Epithelial cell of prostate (primary cell): Measurements from ENCODE around the gene PTGES3L.

Experiments
- DNase-seq: peaks from one replicate; pipeline ENCODE4 v3.0.0-alpha.2; 2011; ENCODE audit warnings: low read depth, low spot score
- H3K27ac ChIP-seq: fragments of 450-650 bp; 2 replicates; pipeline ENCODE4 v1.5.1; 2017; ENCODE audit warnings: mild to moderate bottlenecking

PTGES3L gene

DNA sequence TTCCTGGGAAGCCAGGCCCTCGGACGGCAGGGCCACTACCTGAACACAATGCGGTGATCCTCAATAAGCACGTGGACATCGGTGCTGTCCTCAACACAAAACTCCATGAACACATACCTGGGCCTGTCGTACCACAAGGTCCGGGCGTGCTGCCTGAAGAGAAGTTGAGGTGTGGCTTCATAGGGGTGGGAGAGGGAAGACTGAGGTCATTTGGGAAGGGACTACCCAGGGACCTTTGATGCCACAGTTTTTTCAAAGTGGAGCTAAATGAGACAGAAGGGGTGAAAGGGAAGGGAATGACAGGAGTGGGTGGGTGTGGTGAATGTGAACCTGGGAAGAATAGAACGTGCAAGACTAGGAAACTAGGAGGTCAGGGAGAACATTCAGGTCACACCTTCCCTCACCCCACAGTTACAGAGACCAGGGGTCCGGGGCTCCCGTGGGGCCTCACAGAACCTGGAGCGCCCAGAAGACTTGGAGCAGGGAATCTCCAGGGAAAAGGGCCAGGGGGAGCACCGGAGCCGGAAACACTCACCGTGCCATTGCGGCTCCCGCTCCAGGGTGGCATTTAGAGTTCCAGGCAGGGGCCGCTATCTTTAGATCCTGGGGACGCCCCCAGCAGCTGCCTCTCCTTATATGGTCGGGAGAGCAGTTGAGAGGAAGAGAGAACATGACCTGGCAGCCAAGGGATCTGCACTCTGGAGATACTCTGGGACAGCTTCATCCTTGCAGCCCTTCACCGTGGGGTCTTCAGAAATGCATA, at the start of gene PTGES3L:
Gene PTGES3L, minus strand, starts transcription at position 570 of the 763 bp plus-strand sequence. Its CDS starts 27 bp downstream, at position 543.
- DNase-seq: no peak
- H3K27ac ChIP-seq: peak within 1 kb of the TSS; percentile 83

GRCh38 chr17:43028221-43028861, 48.5 kb upstream of the PTGES3L start:
- DNase-seq: no peak
- no peak overlapping the region for H3K27ac ChIP-seq

- no peak overlapping the region for H3K27ac ChIP-seq
- DNase-seq: no peak
Measured at GRCh38 chr17:43027091-43028032, 47.5 kb upstream of the PTGES3L start.

- DNase-seq: no peak
- no peak overlapping the region for H3K27ac ChIP-seq
Measured at GRCh38 chr17:43026595-43026994, 46.7 kb upstream of the PTGES3L start.

DNA sequence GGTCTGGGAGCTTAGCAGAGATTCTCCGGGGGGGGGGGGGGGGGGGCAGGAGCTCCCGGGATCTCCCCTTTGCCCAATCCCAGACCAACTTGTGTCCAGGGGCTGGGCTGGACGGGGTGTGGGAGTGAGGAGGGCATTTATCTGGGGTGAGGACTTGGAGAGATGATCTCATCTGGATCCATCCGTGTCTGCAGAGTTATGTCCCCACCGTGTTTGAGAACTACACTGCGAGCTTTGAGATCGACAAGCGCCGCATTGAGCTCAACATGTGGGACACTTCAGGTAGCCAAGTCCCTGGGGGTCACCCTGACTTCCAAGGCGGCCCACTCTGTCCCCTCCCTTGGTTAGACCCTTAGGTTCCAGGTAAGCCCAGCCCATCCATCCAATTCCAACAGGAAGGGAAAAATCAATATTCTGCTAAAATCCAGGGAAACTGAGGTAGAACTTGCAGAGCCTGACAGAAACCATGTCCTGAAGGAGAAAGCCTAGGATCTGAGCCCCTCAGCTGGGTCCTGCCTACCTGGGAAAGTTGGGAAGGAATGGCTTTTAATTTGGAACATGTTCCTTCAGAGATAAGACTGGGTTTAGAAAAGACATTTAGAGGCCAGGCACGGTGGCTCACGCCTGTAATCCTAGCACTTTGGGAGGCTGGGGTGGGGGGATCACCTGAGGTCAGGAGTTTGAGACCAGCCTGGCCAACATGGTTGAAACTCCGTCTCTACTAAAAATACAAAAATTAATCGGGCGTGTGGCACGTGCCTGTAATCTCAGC, 46.1 kb upstream of the PTGES3L start:
- no peak overlapping the region for H3K27ac ChIP-seq
- no peak for DNase-seq

GRCh38 chr17:43025290-43025657, 45.4 kb upstream of the PTGES3L start:
- no peak overlapping the region for H3K27ac ChIP-seq
- no peak for DNase-seq

GRCh38 chr17:43024407-43025289, 44.8 kb upstream of the PTGES3L start, which contains the start of gene RND2:
RND2 (plus strand) TSS chr17:43025231; CDS start chr17:43025348, 117 bp downstream.
- peak; percentile 31 for DNase-seq
- no peak within 1 kb of the TSS for H3K27ac ChIP-seq

GRCh38 chr17:43021741-43022512, 42.0 kb upstream of the PTGES3L start, which contains the start of gene VAT1:
VAT1 (minus strand) TSS chr17:43022385; CDS start chr17:43022322, 63 bp downstream.
- no peak for DNase-seq
- peak within 1 kb of the TSS; percentile 61 for H3K27ac ChIP-seq

DNA sequence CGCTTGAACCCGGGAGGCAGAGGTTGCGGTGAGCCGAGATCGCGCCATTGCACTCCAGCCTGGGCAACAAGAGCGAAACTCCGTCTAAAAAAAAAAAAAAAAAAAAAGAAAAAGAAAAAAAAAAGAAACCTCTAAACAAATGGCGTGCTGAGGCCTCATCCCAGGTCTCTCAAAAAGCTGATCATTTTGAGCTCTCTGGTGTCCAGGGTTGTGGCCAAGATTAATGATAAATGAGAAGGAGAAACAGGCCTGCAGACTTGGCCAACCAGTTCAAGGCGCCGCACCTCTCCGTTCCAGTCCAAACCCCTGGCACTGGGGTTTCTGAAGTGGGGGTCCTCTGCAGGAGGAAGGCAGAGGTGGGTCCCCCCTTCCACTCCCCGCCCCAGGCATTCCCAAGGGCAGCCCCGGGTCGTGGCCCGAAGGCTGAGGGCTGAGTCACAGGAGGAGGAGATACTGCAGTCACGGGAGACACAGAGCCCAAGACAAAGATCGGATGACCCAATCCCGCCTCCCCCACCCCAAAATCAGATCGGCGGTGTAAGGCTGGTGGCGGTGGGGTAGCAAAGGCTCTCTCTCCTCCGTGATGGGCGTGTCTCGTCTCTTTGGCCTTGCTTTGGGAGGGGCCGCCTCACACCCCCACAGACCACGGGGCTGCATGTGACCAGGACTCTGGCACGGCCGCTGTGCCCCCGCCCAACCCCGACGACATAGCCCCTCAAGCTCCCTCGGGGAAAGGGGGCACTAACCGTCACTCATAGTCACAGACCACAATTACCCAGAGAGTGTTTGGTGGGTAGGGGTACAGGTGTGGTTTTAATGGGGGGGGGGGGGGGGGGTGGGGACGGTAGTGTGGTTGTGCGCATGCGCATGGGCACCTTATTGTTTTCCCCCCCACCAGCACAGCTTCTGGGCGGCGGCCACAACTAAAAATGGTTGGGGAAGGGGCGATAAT, 41.2 kb upstream of the PTGES3L start:
- DNase-seq: no peak
- H3K27ac ChIP-seq: peak overlapping the region; percentile 61

- no peak overlapping the region for H3K27ac ChIP-seq
- DNase-seq: no peak
Measured at GRCh38 chr17:43020030-43020621, 40.2 kb upstream of the PTGES3L start.

GRCh38 chr17:43019418-43019817, 39.5 kb upstream of the PTGES3L start:
- DNase-seq: no peak
- no peak overlapping the region for H3K27ac ChIP-seq

DNA sequence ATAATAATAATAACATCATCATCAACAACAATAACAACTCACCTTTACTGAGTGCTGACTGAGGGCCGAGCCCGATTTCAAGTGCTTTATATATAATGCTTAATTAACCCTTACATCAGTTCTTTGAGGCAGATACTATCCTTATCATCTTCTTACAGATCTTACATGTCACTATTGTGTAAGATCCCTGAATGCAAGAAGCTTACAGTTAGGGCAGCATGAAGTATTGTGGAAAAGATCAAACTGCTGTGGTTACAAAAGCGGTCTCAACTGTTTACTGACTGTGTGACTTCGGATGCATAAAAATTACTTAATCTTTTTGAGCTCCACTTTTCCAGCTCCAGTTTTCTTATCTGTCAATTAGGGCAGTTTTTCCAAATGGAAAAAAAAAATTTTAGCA, 39.1 kb upstream of the PTGES3L start:
- DNase-seq: no peak
- H3K27ac ChIP-seq: no peak overlapping the region

DNA sequence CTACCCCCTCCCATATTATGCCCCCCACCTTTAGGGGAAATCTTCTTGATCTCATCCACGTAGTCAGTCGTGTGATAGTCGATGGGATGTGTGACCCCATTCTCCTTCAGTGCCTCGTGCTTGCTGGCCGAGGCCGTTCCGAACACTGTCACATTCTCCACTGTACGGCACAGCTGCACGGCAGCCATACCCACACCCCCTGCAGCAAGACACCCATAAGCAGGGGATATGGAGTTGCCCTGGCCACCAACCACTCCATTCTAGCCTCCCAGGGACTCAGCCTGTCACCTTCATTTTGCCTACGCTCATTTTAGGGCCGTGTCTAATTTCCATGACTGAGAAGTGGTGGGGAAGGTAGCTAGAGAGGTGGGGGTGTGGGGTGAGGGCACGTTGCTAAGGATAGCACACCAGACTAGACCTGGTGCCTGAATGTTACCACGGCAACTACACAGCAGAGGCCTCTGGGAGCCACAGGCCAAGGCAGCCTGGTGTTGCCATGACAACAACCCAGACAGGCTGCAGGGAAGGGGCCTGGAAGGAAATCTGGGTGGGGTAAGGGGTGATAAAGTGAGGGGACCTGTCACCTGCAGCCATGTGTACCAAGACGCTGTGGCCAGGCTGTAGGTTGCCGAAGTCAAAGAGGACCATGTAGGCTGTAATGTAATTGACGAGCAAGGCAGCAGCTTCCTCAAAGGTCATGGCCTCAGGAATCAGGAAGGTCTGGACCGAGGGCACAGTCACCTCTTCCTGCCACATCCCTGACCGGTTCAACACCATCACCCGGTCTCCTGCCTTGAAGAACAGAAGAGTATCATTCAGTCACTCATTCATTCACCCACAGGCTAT, 38.4 kb upstream of the PTGES3L start:
- no peak overlapping the region for H3K27ac ChIP-seq
- DNase-seq: no peak

- no peak for DNase-seq
- no peak overlapping the region for H3K27ac ChIP-seq
Measured at GRCh38 chr17:43016216-43016615, 36.3 kb upstream of the PTGES3L start.

DNA sequence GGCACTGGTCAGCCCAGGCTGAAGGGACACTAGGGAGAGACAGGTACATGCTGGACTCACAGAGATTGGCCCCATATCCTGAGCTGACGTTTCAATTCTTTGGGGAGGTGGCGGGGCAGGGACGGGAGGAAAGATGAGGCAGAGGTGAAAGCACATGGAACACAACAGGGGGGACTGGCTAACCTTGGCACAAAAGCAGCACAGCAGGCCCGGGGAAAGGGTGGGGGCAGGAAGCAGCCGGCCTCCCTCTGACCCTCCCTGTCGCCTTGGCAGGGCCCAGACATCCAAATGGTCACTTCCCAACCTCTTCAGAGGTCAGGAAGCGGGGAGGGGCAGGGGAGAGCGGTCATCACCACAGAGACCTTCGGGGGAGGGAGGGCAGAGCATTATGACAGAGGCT, 35.7 kb upstream of the PTGES3L start:
- no peak overlapping the region for H3K27ac ChIP-seq
- no peak for DNase-seq
